Measurements from ENCODE around the gene GP9.
"Not testable (repeated sequence)": the region's sequence is repeated elsewhere in the genome, so short reads cannot be mapped to it uniquely, and the experiment has no call there.

Gene GP9

GRCh38 chr3:129106866-129107565 is 46.4 kb downstream of the GP9 start:
- TF ChIP-seq CTCF (conservative IDR thresholded peaks at IDR 0.05; ENCODE audit: control insufficient read depth, insufficient read depth, low read depth, low read length) = no peak
- H3K4me3 ChIP-seq (ENCODE audit: control insufficient read depth, low read depth, low read length) = no peak overlapping the region
- DNase-seq (ENCODE audit: low read depth) = no peak

GRCh38 chr3:129107793-129108192 is 47.2 kb downstream of the GP9 start:
- no peak overlapping the region for H3K4me3 ChIP-seq (ENCODE audit: control insufficient read depth, low read depth, low read length)
- no peak for DNase-seq (ENCODE audit: low read depth)
- no peak for TF ChIP-seq CTCF (conservative IDR thresholded peaks at IDR 0.05; ENCODE audit: control insufficient read depth, insufficient read depth, low read depth, low read length)

- not testable (repeated sequence) for H3K4me3 ChIP-seq (ENCODE audit: control insufficient read depth, low read depth, low read length); DNase-seq (ENCODE audit: low read depth)
These were observed 50.6 kb downstream of the GP9 start for GRCh38 chr3:129111076-129111780.
